GM13977 (cell line): ENCODE data around the gene WDFY3.
"Not testable (repeated sequence)": the region's sequence is repeated elsewhere in the genome, so short reads cannot be mapped to it uniquely, and the experiment has no call there.

ENCODE experiments used
- DNase-seq: peaks from one replicate; pipeline ENCODE4 v3.0.0; 2012; ENCODE audit warnings: low spot score
- CTCF ChIP-seq: IDR thresholded peaks from 2 replicates; pipeline ENCODE4 v1.5.1; 2012; ENCODE audit warnings: mild to moderate bottlenecking, control low read depth; ENCODE audit not compliant: insufficient read depth; ENCODE audit errors: extremely low read depth, missing control alignments
- in situ Hi-C: fragments of 300-500 bp; cut with MboI; formaldehyde crosslinking; loops from one replicate; pipeline ENCODE4 v1.12.0; 2022; ENCODE audit warnings: low sequenced_read_pairs, low pct_unique_long_range_greater_than_20kb, mixed read lengths, inconsistent platforms; ENCODE audit not compliant: unreplicated experiment

The WDFY3 gene

GRCh38 chr4:84685105-84685504 is 281.4 kb downstream of the WDFY3 start:
- no peak for DNase-seq
- TF ChIP-seq CTCF: no peak
- in situ Hi-C loops: no loop called here

GRCh38 chr4:84684361-84684760 is 282.1 kb downstream of the WDFY3 start:
- no peak for TF ChIP-seq CTCF
- in situ Hi-C loops: no loop called here
- no peak for DNase-seq

- in situ Hi-C loops: no loop called here
- TF ChIP-seq CTCF: no peak
- DNase-seq: no peak
Observed at GRCh38 chr4:84683064-84683850, 283.2 kb downstream of the WDFY3 start.

- DNase-seq, in situ Hi-C loops: not testable (repeated sequence)
Observed at GRCh38 chr4:84682661-84683060, 283.8 kb downstream of the WDFY3 start.

- no peak for DNase-seq
- no peak for TF ChIP-seq CTCF
- in situ Hi-C loops: no loop called here
Observed at GRCh38 chr4:84681486-84682274, 284.8 kb downstream of the WDFY3 start.

- DNase-seq: no peak
- in situ Hi-C loops: no loop called here
- no peak for TF ChIP-seq CTCF
Observed at GRCh38 chr4:84680956-84681355, 285.5 kb downstream of the WDFY3 start.
